HTR-8/SVneo (cell line): Measurements from ENCODE around the gene PLEKHM3.
"Not testable (repeated sequence)": the region's sequence is repeated elsewhere in the genome, so short reads cannot be mapped to it uniquely, and the experiment has no call there.

Source experiments
- DNase-seq: peaks from one replicate; pipeline ENCODE4 v3.0.0; 2011; ENCODE audit warnings: low spot score, mixed read lengths; ENCODE audit not compliant: insufficient read length
- FAIRE-seq: peaks from 2 replicates; lab custom pipeline; 2011; peaks lifted over from hg19 to GRCh38; lab: Jason Lieb, UNC

PLEKHM3 gene

DNA sequence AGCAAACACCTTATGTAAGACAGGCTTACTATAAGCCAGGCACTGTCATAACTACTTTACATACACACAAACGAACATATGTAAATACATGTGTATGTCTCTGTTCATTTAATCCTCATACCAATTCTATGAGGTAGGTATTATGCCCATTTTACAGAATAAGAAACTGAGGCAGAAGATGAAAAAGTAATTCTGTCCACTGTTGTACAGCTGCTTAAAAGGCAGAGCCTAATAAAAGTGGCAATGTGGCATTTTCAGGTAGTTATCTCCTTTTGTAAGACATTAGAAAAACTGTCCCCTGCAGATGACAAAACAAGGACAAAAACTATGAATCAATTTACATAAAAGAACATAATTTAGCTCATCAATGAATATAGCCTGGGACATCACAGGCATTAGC lies 69.9 kb downstream of the PLEKHM3 start:
- DNase-seq: no peak
- FAIRE-seq: no peak

DNA sequence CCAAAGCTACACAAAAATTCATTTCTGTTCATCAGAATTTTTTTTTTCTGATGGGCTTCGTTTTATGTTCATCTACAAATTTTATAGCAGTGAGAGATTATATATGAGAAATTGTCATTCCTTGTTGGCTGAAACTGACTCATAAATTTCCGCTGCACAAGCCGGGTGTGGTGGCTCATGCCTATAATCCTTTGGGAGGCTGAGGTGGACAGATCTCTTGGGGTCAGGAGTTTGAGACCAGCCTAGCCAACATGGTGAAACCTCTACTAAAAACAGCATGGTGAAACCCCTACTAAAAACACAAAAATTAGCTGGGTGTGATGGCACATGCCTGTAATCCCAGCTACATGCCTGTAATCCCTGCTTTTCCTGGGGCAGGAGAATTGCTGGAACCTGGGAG lies 72.0 kb downstream of the PLEKHM3 start:
- no peak for FAIRE-seq
- DNase-seq: no peak

DNA sequence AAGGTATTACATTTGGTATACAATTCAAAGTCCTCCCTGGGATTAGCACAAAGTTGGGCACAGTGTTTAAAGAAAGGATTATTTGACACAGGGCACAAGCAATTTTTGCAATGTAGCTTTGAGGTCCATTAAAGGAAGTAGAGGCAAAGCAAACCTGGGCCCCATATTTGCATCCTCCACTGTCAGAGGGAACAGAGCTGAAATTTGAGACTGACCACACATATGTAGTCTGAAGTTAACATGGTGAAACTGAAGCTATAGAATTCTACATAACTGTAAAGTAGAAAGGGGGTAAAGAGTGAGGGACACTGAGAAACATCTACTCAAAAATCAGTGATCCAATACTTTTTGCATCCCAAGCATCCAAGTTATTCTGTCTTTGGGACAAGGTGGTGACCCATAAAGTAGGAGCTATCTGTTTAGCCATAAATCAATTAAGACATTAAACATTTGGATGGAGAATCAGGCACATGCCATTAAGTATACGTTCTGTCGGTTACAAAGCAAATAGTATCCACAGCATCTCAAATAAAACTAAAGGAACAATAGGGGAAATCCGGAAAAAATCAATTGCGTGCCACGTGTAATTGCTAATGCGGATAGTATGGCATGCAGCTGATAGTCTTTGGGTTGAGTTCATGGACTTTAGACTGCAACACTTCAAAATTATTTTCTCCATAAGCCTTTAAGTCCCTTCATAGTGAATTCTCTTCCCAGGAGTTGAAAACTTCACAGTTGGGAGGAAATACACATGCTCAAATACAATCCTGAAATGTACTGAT lies 72.6 kb downstream of the PLEKHM3 start:
- FAIRE-seq: no peak
- DNase-seq: no peak

DNA sequence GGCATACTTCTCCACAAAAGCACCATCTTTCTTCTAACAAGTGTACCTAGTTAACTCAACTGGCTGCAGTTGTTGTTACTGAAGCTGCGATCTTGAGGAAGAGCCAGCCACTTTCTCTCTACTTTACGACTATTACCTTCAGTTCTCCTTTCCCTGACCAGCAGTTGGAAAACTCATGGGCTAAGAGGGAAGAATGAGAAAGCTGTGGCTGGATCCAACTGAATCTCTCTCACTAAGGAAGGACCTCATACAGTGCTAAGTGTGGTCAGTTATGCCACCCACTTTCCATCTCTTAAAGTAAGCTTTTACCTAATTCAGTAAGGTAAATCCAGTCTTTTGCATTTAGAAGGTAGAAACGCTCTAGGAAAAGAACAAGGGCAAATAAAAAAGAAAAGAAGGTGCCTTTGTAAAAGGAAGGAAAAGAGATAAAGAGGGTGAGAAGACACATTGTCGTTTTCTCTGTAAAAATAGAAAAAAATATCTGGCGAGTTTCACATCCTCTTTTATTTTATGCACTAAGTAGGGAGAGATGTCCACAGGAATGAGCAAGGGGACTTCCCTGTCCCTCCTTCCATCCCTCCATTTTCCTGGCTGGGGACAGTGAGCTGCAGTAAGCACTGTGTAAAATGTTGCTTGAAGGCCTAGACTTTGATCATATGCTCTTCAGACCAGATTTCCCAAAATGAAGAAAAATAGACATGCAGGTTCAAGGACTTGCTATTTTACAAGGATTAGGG lies 73.4 kb downstream of the PLEKHM3 start:
- DNase-seq (no peak), FAIRE-seq (no peak)

DNA sequence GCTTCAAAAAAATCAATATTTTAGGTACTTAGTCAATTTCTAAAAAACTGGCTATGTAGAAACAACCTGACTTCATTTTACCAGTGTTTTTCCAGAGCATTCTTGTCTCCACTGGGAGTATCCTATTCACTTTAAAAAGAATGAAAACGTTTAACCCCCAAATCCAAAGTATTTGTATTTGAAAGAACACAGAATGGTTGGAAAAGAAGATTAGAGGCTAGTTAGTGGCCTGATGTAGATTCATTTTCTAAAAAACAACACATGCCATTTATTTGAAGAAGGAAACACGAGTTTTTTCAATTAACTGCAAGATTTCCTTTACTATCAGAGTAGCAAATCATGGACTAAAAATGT lies 74.6 kb downstream of the PLEKHM3 start:
- DNase-seq (no peak), FAIRE-seq (no peak)

DNA sequence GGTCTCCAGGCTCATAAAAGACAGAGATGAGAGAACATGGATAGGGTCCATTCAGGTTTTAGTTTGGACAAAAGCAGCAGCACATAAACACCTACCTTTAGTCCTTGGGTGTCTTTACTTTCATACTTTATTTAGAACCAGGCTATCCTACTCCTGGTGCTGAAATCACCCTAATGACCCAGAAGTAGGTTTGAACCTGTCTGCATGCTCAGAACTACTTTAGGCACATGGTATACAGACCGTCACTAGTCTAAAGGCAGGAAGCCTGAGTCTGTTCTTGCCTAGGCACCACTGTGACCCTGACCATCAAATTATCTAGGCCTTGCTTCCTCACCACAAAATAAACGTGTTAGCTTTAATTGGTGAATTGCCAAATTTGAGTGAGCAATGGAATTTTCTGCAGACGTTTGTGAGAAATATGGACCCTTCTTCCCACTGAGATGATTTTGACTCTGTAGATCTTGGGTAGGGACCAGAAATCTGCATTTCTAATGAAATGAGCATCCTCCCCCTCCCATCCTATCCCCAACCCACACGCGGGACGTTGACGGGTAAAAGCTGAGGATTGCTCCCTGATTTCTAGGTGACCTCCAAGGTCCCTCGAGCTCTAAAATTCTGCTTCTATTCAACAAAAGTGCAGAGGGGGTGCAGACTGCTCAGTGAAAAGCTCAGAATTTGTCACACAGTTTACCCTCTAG lies 75.1 kb downstream of the PLEKHM3 start:
- FAIRE-seq (no peak), DNase-seq (no peak)

DNA sequence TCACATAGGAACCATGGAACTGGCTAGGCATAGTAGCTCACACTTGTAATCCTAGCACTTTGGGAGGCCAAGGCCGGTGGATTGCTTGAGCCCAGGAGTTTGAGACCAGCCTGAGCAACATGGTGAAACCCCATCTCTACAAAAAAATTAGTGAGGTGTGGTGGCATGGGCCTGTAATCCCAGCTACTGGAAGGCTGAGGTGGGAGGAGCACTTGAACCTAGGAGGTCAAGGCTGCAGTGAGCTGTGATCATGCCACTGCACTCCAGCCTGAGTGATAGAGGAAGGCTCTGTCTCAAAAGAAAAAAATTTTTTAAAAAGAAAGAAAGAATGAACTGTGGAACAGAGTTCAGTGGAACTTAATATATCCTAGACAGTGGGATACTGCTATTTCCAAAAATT lies 76.1 kb downstream of the PLEKHM3 start:
- not testable (repeated sequence) for DNase-seq, FAIRE-seq

DNA sequence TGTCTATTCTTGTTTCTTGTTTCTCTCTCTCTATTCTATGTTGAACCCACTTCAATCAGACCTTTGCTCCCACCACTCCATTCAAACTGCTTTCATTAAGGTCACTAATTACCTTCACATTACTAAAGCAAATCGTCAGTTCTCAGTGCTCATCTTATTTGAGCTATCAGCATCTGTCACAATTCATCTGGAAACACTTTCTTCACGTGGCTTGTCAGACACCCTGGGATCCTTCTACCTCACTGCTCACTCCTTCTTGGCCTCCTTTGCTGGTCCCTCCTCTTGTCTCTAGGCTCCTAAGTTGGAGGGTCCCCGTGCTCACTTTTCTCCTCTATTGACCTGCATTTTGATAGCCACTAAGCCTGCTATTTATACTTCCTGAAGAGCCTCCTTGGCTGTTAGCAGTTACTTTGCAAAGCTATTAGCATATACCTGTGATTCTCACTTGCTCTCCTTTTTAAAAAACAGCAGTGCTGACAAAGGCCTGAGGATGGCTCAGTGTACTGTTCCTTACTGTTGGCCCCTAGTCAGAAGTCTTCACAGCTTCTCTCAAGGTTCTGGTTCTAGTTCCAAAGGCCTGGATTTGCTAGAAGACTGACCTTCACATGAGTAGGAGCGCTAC lies 80.2 kb downstream of the PLEKHM3 start:
- no peak for FAIRE-seq

DNA sequence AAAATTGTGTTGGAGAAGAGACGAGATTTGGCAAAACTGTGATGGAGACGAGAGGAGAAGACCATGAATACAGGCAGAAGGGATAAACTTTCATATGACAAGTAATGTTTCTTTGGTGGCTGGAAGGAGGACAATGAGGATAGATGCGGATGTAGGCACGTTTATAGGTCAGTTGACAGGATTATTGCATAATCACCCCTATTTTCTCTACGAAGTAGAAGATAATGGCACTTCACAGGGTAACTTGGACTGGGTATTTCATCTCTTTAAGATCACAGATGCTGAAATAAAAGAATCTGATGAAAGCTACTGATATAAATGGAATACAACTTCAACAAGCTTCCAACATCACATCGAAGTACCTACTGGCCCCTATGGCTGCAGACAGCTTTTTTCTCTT lies 81.0 kb downstream of the PLEKHM3 start:
- FAIRE-seq (no peak), DNase-seq (no peak)

More for the DNA sequence above, 80.2 kb downstream of the PLEKHM3 start:
- DNase-seq: no peak

DNA sequence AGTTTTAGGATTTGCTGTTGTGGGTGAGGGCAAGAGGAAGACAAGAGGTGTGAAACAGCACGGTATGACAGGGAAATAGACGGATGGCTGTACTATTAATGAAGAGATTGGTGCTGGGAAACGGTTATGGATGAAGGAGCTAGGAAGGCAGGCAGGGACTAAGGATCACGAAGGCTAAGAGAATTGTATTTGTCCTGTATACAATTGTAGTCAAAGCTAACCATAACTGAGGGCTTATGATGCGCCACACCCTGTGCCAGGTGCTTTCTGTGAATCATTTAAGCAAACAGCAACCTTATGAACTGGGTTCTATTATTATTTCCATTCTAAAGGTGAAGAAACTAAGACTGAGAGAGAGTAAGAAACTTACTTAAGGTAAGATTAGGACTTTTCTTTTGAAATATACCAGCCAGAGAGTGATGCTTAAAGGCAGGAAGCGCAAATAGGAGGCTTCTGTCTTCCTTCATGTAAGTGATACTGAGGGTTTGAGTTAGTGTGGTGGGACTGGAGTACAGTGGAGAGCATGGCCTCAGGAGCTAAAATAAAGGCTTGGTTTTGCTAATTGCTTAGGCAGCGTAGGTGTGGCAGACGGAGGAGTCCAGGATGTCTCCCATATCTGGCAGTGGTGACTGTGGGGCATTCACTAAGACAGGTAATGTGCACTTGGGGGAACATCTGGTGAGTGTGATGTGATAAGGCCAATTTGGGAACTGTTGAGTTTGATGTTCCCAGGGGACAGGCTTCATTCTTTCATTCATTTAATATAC lies 85.8 kb downstream of the PLEKHM3 start:
- FAIRE-seq (no peak), DNase-seq (no peak)

DNA sequence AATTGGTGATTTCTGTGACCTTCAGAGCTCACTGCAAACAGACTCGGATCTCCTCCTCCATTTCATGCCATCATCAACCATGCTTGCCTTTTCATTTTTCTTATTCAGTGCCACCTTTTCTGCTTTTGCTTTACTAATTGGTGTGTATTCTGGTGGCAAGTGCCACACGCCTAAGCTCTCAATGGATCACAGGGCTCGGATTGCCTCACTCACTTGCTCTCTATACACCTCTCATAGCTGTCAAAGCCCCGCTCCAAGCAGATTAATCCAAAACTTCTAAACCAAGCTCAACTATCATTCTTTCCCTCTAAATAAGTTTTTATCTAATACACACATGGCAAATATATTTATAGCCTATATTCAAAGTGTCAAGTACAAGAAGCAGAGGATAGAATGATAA lies 86.4 kb downstream of the PLEKHM3 start:
- DNase-seq (no peak), FAIRE-seq (no peak)

DNA sequence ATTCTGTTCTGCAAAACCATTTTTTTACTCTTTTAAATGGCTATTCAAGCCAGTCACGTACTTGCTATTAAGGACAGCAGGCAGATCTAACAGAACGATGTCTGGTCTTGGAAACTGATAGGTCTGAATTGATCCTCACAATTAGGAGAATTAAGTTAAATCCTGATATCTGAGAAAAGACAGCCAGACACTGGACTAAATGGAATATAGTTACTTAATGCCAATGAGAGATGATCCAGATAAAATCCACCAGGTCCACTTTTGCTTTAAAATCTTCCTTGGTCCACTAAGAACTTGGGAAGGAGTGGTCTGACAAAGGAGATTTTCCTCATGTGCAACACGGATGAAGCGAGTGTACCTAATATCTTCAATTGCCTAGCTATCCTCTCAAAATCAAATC lies 86.9 kb downstream of the PLEKHM3 start:
- DNase-seq (no peak), FAIRE-seq (no peak)

DNA sequence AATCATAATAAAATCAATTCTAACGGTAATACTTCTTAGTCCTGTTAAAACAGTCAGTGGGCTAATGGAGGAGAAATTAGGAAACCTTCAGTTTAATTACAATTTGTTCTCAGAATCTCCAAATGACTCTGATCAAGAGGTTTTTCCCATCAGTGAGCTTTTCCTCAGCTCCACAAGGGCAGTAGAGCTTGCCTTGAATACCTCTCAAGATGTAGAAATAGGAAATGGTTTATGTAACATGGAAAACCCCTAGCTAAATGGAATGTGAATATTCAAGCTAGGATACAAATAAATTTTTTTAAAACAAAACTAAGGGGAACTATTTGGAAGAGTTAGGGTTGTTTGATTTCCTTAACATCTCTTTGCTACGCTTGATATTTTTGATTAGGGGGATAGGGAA lies 87.5 kb downstream of the PLEKHM3 start:
- DNase-seq (no peak), FAIRE-seq (no peak)

DNA sequence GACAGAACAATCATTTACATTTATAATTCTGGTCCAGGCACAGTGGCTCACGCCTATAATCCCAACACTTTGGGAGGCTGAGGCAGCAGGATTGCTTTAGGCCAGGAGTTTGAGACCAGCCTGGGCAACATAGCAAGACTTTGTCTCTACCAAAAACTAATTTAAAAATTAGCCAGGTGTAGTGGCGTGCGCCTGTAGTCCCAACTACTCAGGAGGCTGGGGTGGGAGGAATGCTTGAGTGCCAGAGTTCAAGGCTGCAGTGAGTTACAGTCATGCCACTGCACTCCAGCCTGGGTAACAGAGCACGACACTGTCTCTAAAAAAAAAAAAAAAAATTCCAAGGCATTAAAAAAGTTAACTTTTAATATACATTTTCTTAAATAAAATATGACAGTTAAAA lies 88.1 kb downstream of the PLEKHM3 start:
- no peak for FAIRE-seq

DNA sequence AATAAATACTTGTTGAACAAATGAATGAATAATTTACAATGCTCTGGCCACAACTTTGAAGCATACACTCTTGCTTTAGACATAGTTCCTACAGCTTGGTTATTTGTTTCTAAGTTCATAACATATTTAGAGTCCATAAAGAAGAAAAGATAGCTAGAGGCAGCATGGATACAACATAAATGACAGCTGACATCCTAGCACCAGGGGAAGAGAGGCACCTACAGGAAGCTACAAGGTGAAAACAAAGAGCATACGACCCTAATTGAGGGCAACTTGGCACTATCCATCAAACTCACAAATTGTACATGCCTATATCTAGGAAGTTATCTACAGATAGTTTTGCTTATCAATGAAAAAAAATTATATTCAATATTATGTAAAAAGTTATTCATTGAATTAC lies 88.9 kb downstream of the PLEKHM3 start:
- no peak for FAIRE-seq
- DNase-seq: no peak

More for the DNA sequence above, 88.1 kb downstream of the PLEKHM3 start:
- no peak for DNase-seq

DNA sequence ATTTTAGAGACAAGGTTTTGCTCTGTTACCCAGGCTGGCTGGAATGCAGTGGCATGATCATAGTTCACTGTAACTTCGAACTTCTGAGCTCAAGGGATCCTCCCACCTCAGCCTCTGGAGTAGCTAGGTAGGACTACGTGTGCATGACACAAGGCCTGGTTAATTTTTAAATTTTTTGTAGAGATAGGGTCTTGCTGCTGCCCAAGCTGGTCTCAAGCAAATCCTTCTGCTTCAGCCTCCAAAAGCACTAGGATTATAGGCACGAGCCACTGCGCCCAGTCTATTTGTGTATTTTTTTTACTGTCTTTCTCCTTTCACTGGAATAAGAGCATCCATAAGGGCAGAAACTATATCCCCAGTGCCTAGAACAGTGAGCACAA lies 89.3 kb downstream of the PLEKHM3 start:
- no peak for FAIRE-seq
- DNase-seq: no peak

DNA sequence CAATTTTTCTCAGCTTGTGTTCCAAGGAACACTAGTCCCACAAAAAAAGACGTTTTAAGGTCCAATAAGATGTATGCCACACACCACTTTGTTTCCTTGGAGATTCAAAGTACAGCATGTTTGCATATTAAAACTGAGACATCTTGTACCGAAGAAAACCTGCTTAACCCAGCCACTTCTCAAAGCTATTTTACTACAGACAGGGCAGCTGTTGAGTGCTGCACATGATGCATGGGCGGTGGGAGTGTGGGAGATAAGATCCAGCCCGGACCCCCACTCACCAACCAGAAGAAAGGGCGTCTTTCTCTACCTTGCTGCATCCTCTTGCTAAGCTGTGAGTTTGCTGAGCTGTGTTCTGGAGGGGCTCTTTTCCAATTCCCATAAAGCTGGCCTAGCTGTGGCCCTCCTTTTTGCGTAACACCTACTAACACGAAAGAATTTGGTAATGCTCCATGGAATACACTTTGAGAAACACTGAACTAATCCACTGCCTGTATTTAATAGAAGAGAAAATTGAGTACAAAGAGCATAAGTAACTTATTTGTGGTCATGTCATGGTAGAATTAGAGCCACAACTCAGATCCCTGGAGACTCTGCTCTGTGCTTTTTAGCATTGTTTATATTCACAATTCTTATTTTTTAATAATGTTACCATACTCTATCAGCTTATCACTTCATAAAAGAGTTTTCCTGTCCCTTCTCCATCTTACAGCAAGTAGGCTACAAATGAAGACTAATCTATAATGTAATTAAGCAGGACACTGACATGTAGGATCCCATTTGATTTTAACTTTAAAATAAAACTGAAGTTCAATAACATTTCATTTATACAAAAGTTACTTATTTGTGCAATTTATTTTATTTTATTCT lies 90.0 kb downstream of the PLEKHM3 start:
- no peak for DNase-seq
- FAIRE-seq: no peak

DNA sequence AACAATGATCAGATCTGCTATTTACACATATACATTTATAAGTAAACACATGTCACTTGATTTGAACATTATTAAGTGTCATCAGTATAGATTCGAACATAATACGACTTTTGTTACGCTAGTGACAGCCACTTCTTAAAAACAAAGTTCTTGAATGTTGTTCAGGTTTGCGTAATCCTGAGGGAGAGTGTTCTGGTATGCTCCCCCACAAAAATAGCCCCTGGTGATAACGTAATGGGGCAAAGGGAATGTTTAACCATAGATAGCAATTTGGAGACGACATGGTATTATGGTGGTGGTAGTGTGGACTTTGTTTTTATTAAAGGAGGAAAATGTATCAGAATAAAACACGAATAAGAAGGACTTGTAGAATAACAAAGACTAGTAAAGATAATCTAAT lies 90.6 kb downstream of the PLEKHM3 start:
- DNase-seq (no peak), FAIRE-seq (no peak)

DNA sequence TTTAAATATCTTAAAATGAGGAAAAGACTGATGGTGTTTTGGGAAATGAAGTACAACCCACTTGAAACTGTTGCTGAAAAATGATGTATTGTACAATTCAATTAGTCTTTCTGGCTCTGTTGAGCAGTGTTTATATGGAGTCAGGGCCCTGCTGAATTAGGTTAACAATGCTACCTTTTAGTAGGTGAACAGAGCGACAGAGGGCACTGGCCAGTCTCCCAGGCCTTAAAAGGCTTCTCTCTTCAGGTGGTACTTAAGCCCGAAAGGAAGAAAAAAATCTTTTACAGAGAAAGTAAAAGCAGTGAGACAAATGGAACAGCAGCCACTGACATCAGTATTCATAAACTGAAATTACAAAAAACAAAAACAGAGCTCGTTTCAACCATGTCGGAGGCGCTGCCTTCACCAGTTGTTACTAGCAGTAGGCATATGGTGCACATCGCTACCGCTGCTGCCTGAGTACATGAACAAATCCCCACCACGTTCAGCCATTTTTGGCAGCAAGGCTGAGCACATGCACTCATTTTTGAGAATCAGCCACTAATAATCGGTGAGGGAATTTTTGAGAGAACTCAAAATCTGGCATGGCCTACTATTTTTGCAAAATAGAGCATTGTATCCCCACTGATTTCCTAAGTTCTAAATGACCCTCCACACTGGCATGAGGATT lies 91.8 kb downstream of the PLEKHM3 start:
- DNase-seq (no peak), FAIRE-seq (no peak)
